ENCODE results near the gene S1PR4. TPM values are rescaled to one million over a fixed set of nuclear protein-coding genes. Genes with fewer than 3 reads are reported as not detected.

S1PR4 gene
- total and polyA plus RNA-seq, 9 of the 15 experiments (the other 6 are each of a cell fraction or from before 2014, with no cell fraction given), result 0.27 TPM; not detected in 8

- intact Hi-C loops (cut with micrococcal nuclease) (no loop called here), in situ Hi-C loops (cut with MboI) (no loop called here)
- Histone ChIP-seq H3K36me3 (ENCODE audit: control insufficient read depth, insufficient read depth, low read length) (no peaks in the 10 kb centered on the region), H3K4me2 (ENCODE audit: insufficient read depth, low read length) (no peak overlapping the region), H3K27me3 (ENCODE audit: control insufficient read depth in 2 of 2, insufficient read depth in 2 of 2, low read length in 2 of 2) (no peaks in the 10 kb centered on the region; a peak in 1 of 5 replicates), H4K20me1 (replicated peaks; ENCODE audit: control insufficient read depth, insufficient read depth, low read length) (no peaks in the 10 kb centered on the region), H3K9me1 (ENCODE audit: control insufficient read depth, insufficient read depth, low read length) (no peaks in the 10 kb centered on the region), H3K79me2 (ENCODE audit: control insufficient read depth, insufficient read depth, low read length) (no peaks in the 10 kb centered on the region), H3K4me1 (replicated peaks in 1 of 2; ENCODE audit: control insufficient read depth in 2 of 2, insufficient read depth in 2 of 2, low read length in 2 of 2) (peaks cover 0 to 28% of the 10 kb centered on the region in 2 experiments; a peak in 3 of 5 replicates), H3K9ac (ENCODE audit: insufficient read depth in 1 of 2, low read depth in 2 of 2, low read length in 2 of 2) (no peak overlapping the region), H2AFZ (ENCODE audit: low read depth, low read length) (no peak overlapping the region), H3K9me3 (replicated peaks; ENCODE audit: control insufficient read depth, insufficient read depth, low read depth, low read length) (no peaks in the 10 kb centered on the region), H3K4me3 (no peak overlapping the region), H3K27ac (ENCODE audit: extremely low read depth, low read depth, low read length) (no peak overlapping the region)
- CTCF ChIA-PET (ENCODE audit: low intra/inter-chr PET ratio), result no interaction called here
- POLR2A ChIA-PET, result no interaction called here
- no peak for FAIRE-seq
- no peak for ATAC-seq
- TF ChIP-seq ZBTB33 (CRISPR knock-in tag; IDR thresholded peaks at IDR 0.05) (peak; percentile 43; the same call in 1 of the 2 replicates), SRSF1 (IDR thresholded peaks at IDR 0.05; ENCODE audit: low read depth, low read length) (no peak), CLOCK (CRISPR knock-in tag; IDR thresholded peaks at IDR 0.05; ENCODE audit: borderline replicate concordance) (no peak), RBM39 (optimal IDR thresholded peaks at IDR 0.05; ENCODE audit: low read depth, low read length) (no peak), MXD1 (CRISPR knock-in tag; IDR thresholded peaks at IDR 0.05; ENCODE audit: borderline replicate concordance, poor library complexity, severe bottlenecking) (no peak), ZFP1 (CRISPR knock-in tag; IDR thresholded peaks at IDR 0.05) (no peak)
- 89% methylated on average over 7 of the region's 20 CpGs for WGBS (ENCODE audit: insufficient coverage, low coverage, missing lambda C conversion rate)
- no peak for DNase-seq (ENCODE audit: extremely low read depth in 1 of 4, low spot score in 3 of 4)
- no TSS peak for BruUV-seq (replicated peaks)
Measured at GRCh38 chr19:3148503-3148902, 30.1 kb upstream of the S1PR4 start.

Measured in K562 (cell line).